ENCODE data around the gene ADAMTS20. TPM values are rescaled to one million over a fixed set of nuclear protein-coding genes. Genes with fewer than 3 reads are reported as not detected.

The ADAMTS20 gene
- total RNA-seq, 1 experiment from 2014 or later, result not detected

DNA sequence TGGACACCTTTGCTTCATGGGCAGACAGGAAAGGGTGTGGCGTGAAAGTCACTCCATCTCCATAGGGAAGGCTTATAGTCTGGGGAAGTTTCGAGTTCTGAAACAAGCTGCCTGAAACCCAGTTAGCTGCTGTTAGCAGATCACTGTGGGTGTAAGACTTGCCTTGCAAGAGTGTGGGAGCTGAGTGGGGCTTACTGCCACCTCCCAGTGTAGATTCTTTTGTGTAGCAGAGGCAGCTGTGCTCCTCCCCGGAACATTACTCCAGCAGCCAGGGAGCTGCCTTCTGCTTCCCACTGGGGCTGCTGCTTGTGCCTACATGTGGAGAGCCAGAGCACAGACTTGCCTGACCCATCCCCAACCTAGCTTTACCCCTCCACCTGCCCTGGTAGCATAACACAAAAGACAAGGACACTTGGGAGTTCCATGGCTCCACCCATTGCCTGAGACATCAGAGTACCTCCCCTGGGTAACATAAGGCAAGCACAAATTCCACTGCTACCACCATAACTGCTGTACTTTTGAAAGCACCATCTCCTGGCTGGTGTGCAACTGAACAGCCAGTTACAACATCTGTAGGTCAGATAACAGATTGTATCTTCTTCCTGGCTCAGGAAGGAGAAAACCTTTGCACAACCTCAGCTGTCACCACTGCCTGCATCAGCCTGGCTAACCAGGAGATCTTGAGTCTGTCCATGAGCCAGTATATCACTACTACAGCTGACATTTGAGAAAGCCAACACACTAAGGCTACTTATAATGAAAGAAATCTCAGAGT lies 69.5 kb downstream of the ADAMTS20 start:
- DNase-seq (ENCODE audit: low read depth), result peak; percentile 10

- no peak for DNase-seq (ENCODE audit: low read depth)
These were observed 71.4 kb downstream of the ADAMTS20 start for GRCh38 chr12:43480591-43480990.

- no peak for DNase-seq (ENCODE audit: low read depth)
These were observed 89.3 kb downstream of the ADAMTS20 start for GRCh38 chr12:43462741-43463140.

- DNase-seq (ENCODE audit: low read depth), result no peak
These were observed 89.9 kb downstream of the ADAMTS20 start for GRCh38 chr12:43462080-43462479.

- no peak for DNase-seq (ENCODE audit: low read depth)
These were observed 92.7 kb downstream of the ADAMTS20 start for GRCh38 chr12:43459285-43459684.

DNA sequence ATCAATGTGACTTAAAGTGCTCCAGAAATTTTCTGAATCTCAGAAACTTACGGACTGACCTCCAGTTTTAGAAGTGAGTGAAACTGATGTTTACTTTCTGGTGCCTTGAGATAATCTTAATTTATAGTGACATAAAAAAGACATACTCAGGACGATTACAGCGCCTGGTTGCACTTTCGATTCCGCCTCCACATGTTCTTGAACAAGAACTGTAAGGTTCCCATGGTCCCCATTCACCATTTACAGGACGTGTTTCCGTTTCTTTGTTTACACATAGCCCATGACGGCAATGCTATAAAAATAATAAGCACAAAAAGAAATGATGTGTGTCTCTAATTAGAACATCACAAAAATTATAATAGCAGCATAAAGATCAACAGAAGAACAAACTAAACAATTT lies 98.2 kb downstream of the ADAMTS20 start:
- DNase-seq (ENCODE audit: low read depth), result no peak

GRCh38 chr12:43444940-43445564 lies 107.0 kb downstream of the ADAMTS20 start:
- peak; percentile 24 for DNase-seq (ENCODE audit: low read depth)

- DNase-seq (ENCODE audit: low read depth), result no peak
These were observed 115.4 kb downstream of the ADAMTS20 start for GRCh38 chr12:43436597-43436996.

DNA sequence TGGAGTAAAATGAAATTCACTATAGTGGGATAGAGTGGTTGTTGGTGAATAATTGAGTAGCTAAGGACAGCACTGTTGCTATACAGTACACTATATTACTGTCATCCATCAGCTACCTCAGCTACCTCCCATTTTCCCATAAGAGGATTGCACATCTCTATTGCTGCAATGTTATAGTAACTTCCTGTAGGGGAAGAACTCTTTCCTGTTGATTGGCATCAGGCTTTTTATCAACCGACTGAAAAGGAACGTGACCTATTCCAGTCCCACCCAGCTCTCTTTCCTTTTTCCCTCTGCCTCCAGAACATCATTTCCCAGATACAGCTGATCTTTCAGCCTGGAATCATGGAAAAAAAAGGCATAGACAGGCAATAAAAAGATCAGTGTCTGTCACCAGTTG lies 117.4 kb downstream of the ADAMTS20 start:
- no peak for DNase-seq (ENCODE audit: low read depth)

- no peak for DNase-seq (ENCODE audit: low read depth)
These were observed 123.9 kb downstream of the ADAMTS20 start for GRCh38 chr12:43428088-43428600.

GRCh38 chr12:43425361-43425760 lies 126.6 kb downstream of the ADAMTS20 start:
- no peak for DNase-seq (ENCODE audit: low read depth)

DNA sequence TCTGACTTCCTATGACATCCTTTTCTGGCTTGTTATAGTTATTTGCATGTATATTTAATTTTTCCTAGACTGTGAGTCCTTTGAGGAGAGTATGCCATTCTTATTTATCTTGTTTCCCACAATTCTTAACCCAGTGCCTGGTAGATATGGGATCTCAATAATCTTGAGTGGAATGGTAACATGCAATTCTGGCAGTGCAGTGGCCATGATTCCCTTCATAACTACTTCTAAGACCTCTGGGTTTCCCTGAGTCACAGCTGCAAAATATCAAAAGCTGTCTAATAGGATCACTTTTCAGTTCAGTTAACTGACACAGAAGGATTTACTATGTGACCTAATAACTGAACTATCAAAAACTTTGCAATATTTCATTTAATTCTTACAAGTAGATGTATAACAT lies 135.0 kb downstream of the ADAMTS20 start:
- no peak for DNase-seq (ENCODE audit: low read depth)

- peak; percentile 50 for DNase-seq (ENCODE audit: low read depth)
These were observed 144.0 kb downstream of the ADAMTS20 start for GRCh38 chr12:43407816-43408645.

- no peak for DNase-seq (ENCODE audit: low read depth)
These were observed 145.2 kb downstream of the ADAMTS20 start for GRCh38 chr12:43406801-43407200.

- DNase-seq (ENCODE audit: low read depth), result no peak
These were observed 149.6 kb downstream of the ADAMTS20 start for GRCh38 chr12:43402436-43402835.

GRCh38 chr12:43401096-43401495 lies 150.9 kb downstream of the ADAMTS20 start:
- no peak for DNase-seq (ENCODE audit: low read depth)

GRCh38 chr12:43396671-43397070 lies 155.3 kb downstream of the ADAMTS20 start:
- DNase-seq (ENCODE audit: low read depth), result no peak

- no peak for DNase-seq (ENCODE audit: low read depth)
These were observed 159.9 kb downstream of the ADAMTS20 start for GRCh38 chr12:43392116-43392515.

DNA sequence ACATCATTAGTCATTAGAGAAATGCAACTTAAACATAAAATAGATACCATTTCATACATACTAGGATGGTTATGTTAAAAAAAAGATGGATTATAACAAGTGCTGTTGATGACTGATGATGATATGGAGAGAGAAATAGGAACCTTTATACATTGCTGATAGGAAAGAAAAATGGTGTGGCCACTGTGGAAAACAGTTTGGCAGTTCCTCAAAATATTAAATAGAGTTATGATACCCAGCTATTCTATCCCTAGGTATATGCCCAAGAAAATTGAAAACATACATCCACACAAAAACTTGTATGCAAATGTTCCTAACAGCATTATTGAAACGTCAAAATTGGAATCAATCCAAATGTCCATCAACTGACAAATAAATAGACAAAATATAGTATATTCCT lies 170.1 kb downstream of the ADAMTS20 start:
- no peak for DNase-seq (ENCODE audit: low read depth)

DNA sequence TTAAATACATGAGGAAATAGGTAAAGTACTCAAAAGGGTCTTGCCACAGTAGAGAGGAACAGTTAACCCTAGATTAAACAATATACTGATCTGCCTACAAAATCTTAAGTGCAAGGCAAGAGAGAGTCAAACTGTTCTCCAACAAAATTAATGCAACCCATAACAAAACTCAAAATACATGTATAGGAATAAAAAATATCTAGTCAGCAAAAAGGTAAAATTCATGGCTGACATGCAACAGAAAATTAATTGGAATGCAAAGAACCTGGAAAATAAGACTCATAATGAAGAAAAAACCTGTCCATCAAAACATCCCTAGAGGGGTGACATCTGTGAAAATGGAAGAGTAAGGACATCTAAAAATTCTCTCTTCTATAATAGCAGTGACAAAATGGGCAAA lies 173.6 kb downstream of the ADAMTS20 start:
- no peak for DNase-seq (ENCODE audit: low read depth)

GRCh38 chr12:43370263-43370662 lies 181.7 kb downstream of the ADAMTS20 start:
- peak; percentile 92 for DNase-seq (ENCODE audit: low read depth)
